Smooth muscle cell (in vitro differentiated cells): ENCODE measurements around the gene TEAD4. TPM values are rescaled to one million over a fixed set of nuclear protein-coding genes. Genes with fewer than 3 reads are reported as not detected.
A peak's percentile ranks its signal among the peaks of the same experiment; 100 is the strongest.

ENCODE experiments used
- DNase-seq: peaks from one replicate; lab custom pipeline; 2025; ENCODE audit not compliant: unreplicated experiment; lab: John Stamatoyannopoulos, UW
- H2AFZ ChIP-seq: fragments of 200-600 bp; sonication (generic); 2 replicates; pipeline ENCODE4 v1.6.0; 2016; ENCODE audit warnings: antibody characterized with exemption, low read depth, mild to moderate bottlenecking
- H3F3A ChIP-seq: fragments of 200-600 bp; sonication (generic); 2 replicates; pipeline ENCODE4 v1.6.0; 2017; ENCODE audit warnings: antibody characterized with exemption, low read depth
- H3K27ac ChIP-seq: fragments of 200-600 bp; sonication (generic); 2 replicates; pipeline ENCODE4 v1.5.1; 2016; ENCODE audit warnings: low read depth, mild to moderate bottlenecking
- H3K27me3 ChIP-seq: fragments of 200-600 bp; sonication (generic); 2 replicates; pipeline ENCODE4 v1.6.1; 2016; ENCODE audit warnings: low read depth, mild to moderate bottlenecking
- H3K36me3 ChIP-seq: fragments of 200-600 bp; sonication (generic); 2 replicates; pipeline ENCODE4 v1.5.1; 2016; ENCODE audit warnings: low read depth
- H3K4me1 ChIP-seq: fragments of 200-600 bp; sonication (generic); 2 replicates; pipeline ENCODE4 v1.5.1; 2016; ENCODE audit warnings: low read depth
- H3K4me2 ChIP-seq: fragments of 200-600 bp; sonication (generic); 2 replicates; pipeline ENCODE4 v1.6.0; 2016; ENCODE audit warnings: mild to moderate bottlenecking
- H3K4me3 ChIP-seq: fragments of 200-600 bp; sonication (generic); 2 replicates; pipeline ENCODE4 v1.5.1; 2016; ENCODE audit warnings: mild to moderate bottlenecking
- H3K79me2 ChIP-seq: fragments of 200-600 bp; sonication (generic); 2 replicates; pipeline ENCODE4 v1.6.0; 2016; ENCODE audit warnings: low read depth, mild to moderate bottlenecking
- H3K9ac ChIP-seq: fragments of 200-600 bp; sonication (generic); 2 replicates; pipeline ENCODE4 v1.6.0; 2016; ENCODE audit warnings: low read depth
- H3K9me3 ChIP-seq: fragments of 200-600 bp; sonication (generic); replicated peaks from 2 replicates; pipeline ENCODE4 v1.5.1; 2016; ENCODE audit warnings: low read depth
- H4K20me1 ChIP-seq: fragments of 200-600 bp; sonication (generic); 2 replicates; pipeline ENCODE4 v1.6.0; 2016; ENCODE audit warnings: low read depth
- WGBS: methylation state at CpG from one replicate; pipeline ENCODE4 v1.1.7; 2016; ENCODE audit warnings: low lambda C conversion rate; 5-methylcytosine and 5-hydroxymethylcytosine counted together
- polyA plus RNA-seq: library from polyadenylated mRNA; unstranded; fragments of >200 nt; fragmentation: Nextera tagmentation; extraction: Ambion mirVana; gene quantifications from 2 replicates; pipeline ENCODE4 v1.2.1, GENCODE V29; 2016
- total RNA-seq: library from RNA; depleted of rRNA; stranded (reverse); fragments of >200 nt; gene quantifications from 2 replicates; pipeline ENCODE4 v1.2.3, GENCODE V29; 2014
- TF ChIP-seq, protein P1 (sequence below): fragments of 200-600 bp; sonication (generic); IDR thresholded peaks from 2 replicates; pipeline ENCODE4 v1.5.1; 2017; ENCODE audit warnings: borderline replicate concordance, mild to moderate bottlenecking, antibody characterized with exemption; ENCODE audit not compliant: insufficient read depth, poor library complexity, severe bottlenecking

TEAD4 gene
- total and polyA plus RNA-seq, 2 experiments from 2014 or later: 12.0 to 14.3 TPM

- no peak for DNase-seq
- H3K9me3 ChIP-seq: no peaks in the 10 kb centered on the region
- WGBS: 76% methylated on average over 8 of the region's 8 CpGs
- no peak overlapping the region for H3K27ac ChIP-seq
- no peaks in the 10 kb centered on the region for H3K36me3 ChIP-seq
- H3K9ac ChIP-seq: no peak overlapping the region
- H2AFZ ChIP-seq: no peak overlapping the region
- TF ChIP-seq, protein P1, sequence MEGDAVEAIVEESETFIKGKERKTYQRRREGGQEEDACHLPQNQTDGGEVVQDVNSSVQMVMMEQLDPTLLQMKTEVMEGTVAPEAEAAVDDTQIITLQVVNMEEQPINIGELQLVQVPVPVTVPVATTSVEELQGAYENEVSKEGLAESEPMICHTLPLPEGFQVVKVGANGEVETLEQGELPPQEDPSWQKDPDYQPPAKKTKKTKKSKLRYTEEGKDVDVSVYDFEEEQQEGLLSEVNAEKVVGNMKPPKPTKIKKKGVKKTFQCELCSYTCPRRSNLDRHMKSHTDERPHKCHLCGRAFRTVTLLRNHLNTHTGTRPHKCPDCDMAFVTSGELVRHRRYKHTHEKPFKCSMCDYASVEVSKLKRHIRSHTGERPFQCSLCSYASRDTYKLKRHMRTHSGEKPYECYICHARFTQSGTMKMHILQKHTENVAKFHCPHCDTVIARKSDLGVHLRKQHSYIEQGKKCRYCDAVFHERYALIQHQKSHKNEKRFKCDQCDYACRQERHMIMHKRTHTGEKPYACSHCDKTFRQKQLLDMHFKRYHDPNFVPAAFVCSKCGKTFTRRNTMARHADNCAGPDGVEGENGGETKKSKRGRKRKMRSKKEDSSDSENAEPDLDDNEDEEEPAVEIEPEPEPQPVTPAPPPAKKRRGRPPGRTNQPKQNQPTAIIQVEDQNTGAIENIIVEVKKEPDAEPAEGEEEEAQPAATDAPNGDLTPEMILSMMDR: no peak
- no peaks in the 10 kb centered on the region for H3K27me3 ChIP-seq
- H3K4me1 ChIP-seq: no peaks in the 10 kb centered on the region
- no peak overlapping the region for H3K4me2 ChIP-seq
- H4K20me1 ChIP-seq: no peaks in the 10 kb centered on the region
- no peak overlapping the region for H3K4me3 ChIP-seq
- no peaks in the 10 kb centered on the region for H3K79me2 ChIP-seq
- no peaks in the 10 kb centered on the region for H3F3A ChIP-seq
Measured at GRCh38 chr12:3055704-3056467, 96.7 kb downstream of the TEAD4 start.

DNA sequence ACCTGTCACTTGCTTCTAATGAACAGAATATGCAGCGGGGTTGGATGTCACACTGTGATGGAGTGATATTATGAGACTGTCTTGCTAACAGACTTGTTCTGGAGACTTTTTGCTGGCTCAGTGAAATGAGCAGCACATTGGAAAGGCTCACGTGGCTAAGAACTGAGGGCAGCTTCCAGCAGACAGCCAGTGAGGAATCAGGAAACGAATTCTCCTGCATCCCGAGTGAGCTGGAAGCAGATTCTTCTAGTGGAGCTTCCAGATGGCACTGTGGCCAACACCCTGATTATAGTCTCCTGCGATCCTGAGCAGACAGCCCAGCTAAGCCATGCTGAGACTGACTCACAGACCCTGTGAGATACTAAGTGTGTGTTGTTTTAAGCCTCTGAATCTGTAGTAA lies 101.9 kb downstream of the TEAD4 start:
- Histone ChIP-seq H3K36me3 (no peaks in the 10 kb centered on the region), H3K27ac (no peak overlapping the region), H4K20me1 (no peaks in the 10 kb centered on the region), H3K79me2 (no peaks in the 10 kb centered on the region), H2AFZ (no peak overlapping the region), H3K4me3 (no peak overlapping the region), H3F3A (peaks cover 8% of the 10 kb centered on the region), H3K4me1 (no peaks in the 10 kb centered on the region), H3K9ac (no peak overlapping the region), H3K27me3 (no peaks in the 10 kb centered on the region), H3K4me2 (peak overlapping the region; percentile 7), H3K9me3 (no peaks in the 10 kb centered on the region)
- 26% methylated on average over 5 of the region's 5 CpGs for WGBS
- no peak for DNase-seq
- TF ChIP-seq, protein P1: no peak

- Histone ChIP-seq H3K9ac (no peak overlapping the region), H4K20me1 (no peaks in the 10 kb centered on the region), H3K4me3 (no peak overlapping the region), H3K79me2 (no peaks in the 10 kb centered on the region), H3K4me1 (no peaks in the 10 kb centered on the region), H3K27me3 (no peaks in the 10 kb centered on the region), H3K36me3 (no peaks in the 10 kb centered on the region), H3K27ac (no peak overlapping the region), H2AFZ (no peak overlapping the region), H3K9me3 (no peaks in the 10 kb centered on the region), H3K4me2 (peak overlapping the region; percentile 64), H3F3A (peaks cover 8% of the 10 kb centered on the region)
- TF ChIP-seq, protein P1: no peak
- no peak for DNase-seq
- 52% methylated on average over 3 of the region's 3 CpGs for WGBS
Measured at GRCh38 chr12:3061501-3062215, 102.5 kb downstream of the TEAD4 start.
